ENCODE results near the gene GRID2. TPM values are rescaled to one million over a fixed set of nuclear protein-coding genes. Genes with fewer than 3 reads are reported as not detected.

GRID2 gene
- total RNA-seq, 2 donors from 2014 or later = not detected

GRCh38 chr4:93814141-93814540, 1510.4 kb downstream of the GRID2 start:
- intact Hi-C loops (cut with DNase I) = no loop called here
- Histone ChIP-seq H3K9ac (ENCODE audit: low read depth in 2 of 2, low read length in 2 of 2) (no peak overlapping the region), H3K4me3 (no peak overlapping the region), H3K9me3 (no peaks in the 10 kb centered on the region), H3K4me1 (no peaks in the 10 kb centered on the region), H3K27ac (no peak overlapping the region), H3K36me3 (no peaks in the 10 kb centered on the region), H3K27me3 (no peaks in the 10 kb centered on the region)
- DNase-seq = no peak
- TF ChIP-seq CTCF (IDR thresholded peaks at IDR 0.05) = no peak

GRCh38 chr4:93814722-93815121, 1511.0 kb downstream of the GRID2 start:
- intact Hi-C loops (cut with DNase I) = no loop called here
- no peak overlapping the region for H3K4me3 ChIP-seq
- no peak overlapping the region for H3K27ac ChIP-seq
- no peaks in the 10 kb centered on the region for H3K9me3 ChIP-seq
- no peaks in the 10 kb centered on the region for H3K36me3 ChIP-seq
- H3K9ac ChIP-seq (ENCODE audit: low read depth in 2 of 2, low read length in 2 of 2) = no peak overlapping the region
- no peaks in the 10 kb centered on the region for H3K27me3 ChIP-seq
- no peaks in the 10 kb centered on the region for H3K4me1 ChIP-seq
- no peak for TF ChIP-seq CTCF (IDR thresholded peaks at IDR 0.05)
- DNase-seq = peak; percentile 37
